ENCODE data around the gene SIAH2.

DNA sequence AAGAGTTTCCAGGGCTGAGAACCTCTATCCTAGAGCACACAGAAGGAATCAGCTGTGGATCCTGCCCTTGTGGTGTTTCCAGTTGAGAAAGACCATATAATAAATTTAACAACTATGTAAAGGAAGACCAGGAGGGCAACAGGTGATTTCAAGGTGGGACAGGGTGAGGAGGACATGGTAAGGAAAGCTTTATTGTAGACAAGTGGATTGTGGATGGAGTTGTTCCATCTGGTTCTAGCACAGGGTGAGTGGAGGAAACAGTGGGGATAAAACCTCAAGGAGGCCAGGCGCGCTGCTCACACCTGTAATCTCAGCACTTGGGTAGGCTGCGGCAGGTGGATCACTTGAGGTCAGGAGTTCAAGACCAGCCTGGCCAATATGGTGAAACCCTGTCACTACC, 17.1 kb downstream of the SIAH2 start:
- TF ChIP-seq ZNF274 (IDR thresholded peaks at IDR 0.05; ENCODE audit: low read depth, low read length) (no peak), SUZ12 (IDR thresholded peaks at IDR 0.05; ENCODE audit: extremely low read depth, insufficient read depth, insufficient read length) (no peak)

Data from NT2/D1 (cell line).